HepG2 (cell line): ENCODE data around the gene MYO10. TPM values are rescaled to one million over a fixed set of nuclear protein-coding genes. Genes with fewer than 3 reads are reported as not detected.

Source experiments
- ATAC-seq: fragments of 200-7000 bp; cut with Tn5 transposase; 3 replicates; pipeline ENCODE4 v1.9.1; 2020; ENCODE audit warnings: mild to moderate bottlenecking, moderate library complexity
- BruUV-seq: library from RNA; stranded (reverse); fragments of 400-500 nt; replicated peaks from 2 replicates; lab custom pipeline; 2021; lab: Mats Ljungman, UMichigan
- CTCF ChIA-PET: fragments of 300-600 bp; formaldehyde crosslinking; extraction: SDS; loops from one replicate; lab custom pipeline; 2021; ENCODE audit warnings: low total read pairs, inconsistent platforms, low intra/inter-chr PET ratio; lab: Yijun Ruan, JAX
- POLR2A ChIA-PET: fragments of 350-600 bp; sonication (Branson Sonifier 250); formaldehyde crosslinking; loops from one replicate; lab custom pipeline; 2020; ENCODE audit warnings: antibody characterized with exemption, inconsistent platforms; lab: Yijun Ruan, JAX
- DNase-seq: peaks from one replicate; pipeline ENCODE4 v3.0.0-alpha.2; 2015; ENCODE audit warnings: low spot score
- FAIRE-seq: peaks from 3 replicates; lab custom pipeline; 2011; peaks lifted over from hg19 to GRCh38; lab: Jason Lieb, UNC
- H2AFZ ChIP-seq: one replicate; pipeline ENCODE4 v1.6.1; 2011; ENCODE audit warnings: low read length, inconsistent platforms
- H3K27ac ChIP-seq: fragments of 300-600 bp; 3 replicates; pipeline ENCODE4 v1.8.0; 2011; ENCODE audit warnings: mixed run types, mild to moderate bottlenecking, mixed read lengths, low read length, inconsistent platforms; ENCODE audit not compliant: insufficient read depth; ENCODE audit errors: extremely low read length
- H3K27me3 ChIP-seq, 2 experiments: fragments of 200-600 bp in 1 of 2; 2 replicates in 1 of 2; 3 replicates in 1 of 2; pipeline versions ENCODE4 v1.6.0 to v1.8.0; 2011; ENCODE audit warnings: low read length in 2 of 2, mild to moderate bottlenecking in 2 of 2, moderate library complexity in 2 of 2, inconsistent platforms in 1 of 2; ENCODE audit not compliant: insufficient read depth in 2 of 2, control insufficient read depth in 1 of 2
- H3K36me3 ChIP-seq, 2 experiments: fragments of 200-600 bp in 1 of 2; replicated peaks in 1 of 2; 2 replicates in 1 of 2; 3 replicates in 1 of 2; pipeline versions ENCODE4 v1.5.1 to v1.8.0; 2011; ENCODE audit warnings: low read length in 2 of 2, inconsistent platforms in 1 of 2; ENCODE audit not compliant: insufficient read depth in 2 of 2, control insufficient read depth in 1 of 2
- H3K4me1 ChIP-seq: 2 replicates; pipeline ENCODE4 v1.5.1; 2012; ENCODE audit warnings: low read length, inconsistent platforms; ENCODE audit not compliant: insufficient read depth
- H3K4me2 ChIP-seq: 2 replicates; pipeline ENCODE4 v1.6.0; 2011; ENCODE audit warnings: low read depth, low read length, inconsistent platforms
- H3K4me3 ChIP-seq, 3 experiments: fragments of 200-600 bp in 1 of 3; sonication (generic), shearing (Covaris generic) in 1 of 3; replicated peaks in 1 of 3; 2 replicates each; pipeline ENCODE4 v1.5.1; 2011 to 2016; ENCODE audit warnings: low read length in 3 of 3, inconsistent platforms in 2 of 3, low read depth in 2 of 3, mild to moderate bottlenecking in 2 of 3, control low read depth in 1 of 3, mixed read lengths in 1 of 3; ENCODE audit not compliant: insufficient read depth in 1 of 3
- H3K79me2 ChIP-seq: one replicate; pipeline ENCODE4 v1.6.1; 2011; ENCODE audit warnings: low read length, inconsistent platforms; ENCODE audit not compliant: insufficient read depth
- H3K9ac ChIP-seq: 2 replicates; pipeline ENCODE4 v1.6.0; 2011; ENCODE audit warnings: mild to moderate bottlenecking, low read depth, low read length, inconsistent platforms; ENCODE audit not compliant: insufficient read depth
- H3K9me3 ChIP-seq: 2 replicates; pipeline ENCODE4 v1.5.1; 2012; ENCODE audit warnings: mild to moderate bottlenecking, low read length
- H4K20me1 ChIP-seq: 2 replicates; pipeline ENCODE4 v1.6.0; 2011; ENCODE audit warnings: inconsistent platforms, mild to moderate bottlenecking, low read length, moderate library complexity; ENCODE audit not compliant: insufficient read depth
- CBFB ChIP-seq: sonication (generic); formaldehyde crosslinking; IDR thresholded peaks from 2 replicates; pipeline ENCODE4 v1.4.0; 2020; ENCODE audit warnings: missing genetic modification reagents
- EHMT2 ChIP-seq: fragments of 200-600 bp; sonication (generic); IDR thresholded peaks from 2 replicates; pipeline ENCODE4 v1.7.0; 2017; ENCODE audit warnings: antibody characterized with exemption, low read depth, low read length, borderline replicate concordance
- MED8 ChIP-seq: sonication (generic); formaldehyde crosslinking; IDR thresholded peaks from 2 replicates; pipeline ENCODE4 v1.8.1; 2023; ENCODE audit warnings: mild to moderate bottlenecking, missing genetic modification reagents; ENCODE audit not compliant: insufficient replicate concordance
- MZF1 ChIP-seq: sonication (generic); formaldehyde crosslinking; IDR thresholded peaks from 2 replicates; pipeline ENCODE4 v1.8.1; 2023; ENCODE audit warnings: mild to moderate bottlenecking, missing genetic modification reagents, borderline replicate concordance
- NAIF1 ChIP-seq: sonication (generic); formaldehyde crosslinking; IDR thresholded peaks from 2 replicates; pipeline ENCODE4 v1.5.0; 2020; ENCODE audit warnings: mild to moderate bottlenecking, missing genetic modification reagents, borderline replicate concordance
- SALL1 ChIP-seq: sonication (generic); formaldehyde crosslinking; IDR thresholded peaks from 2 replicates; pipeline ENCODE4 v1.8.0; 2022; ENCODE audit warnings: mild to moderate bottlenecking, missing genetic modification reagents
- STAT5B ChIP-seq: sonication (generic); formaldehyde crosslinking; IDR thresholded peaks from 2 replicates; pipeline ENCODE4 v1.4.0; 2020; ENCODE audit warnings: missing genetic modification reagents
- TCF7L2 ChIP-seq: IDR thresholded peaks from 2 replicates; pipeline ENCODE4 v1.6.1; 2011; ENCODE audit warnings: mild to moderate bottlenecking, low read depth, low read length, moderate library complexity
- XRCC5 ChIP-seq: fragments of 200-400 bp; formaldehyde crosslinking; optimal IDR thresholded peaks from 2 replicates; pipeline ENCODE3; 2017; ENCODE audit warnings: mild to moderate bottlenecking, low read length
- ZEB1 ChIP-seq: IDR thresholded peaks from 2 replicates; pipeline ENCODE4 v1.6.1; 2012; ENCODE audit warnings: mild to moderate bottlenecking, low read depth, inconsistent platforms; ENCODE audit not compliant: insufficient replicate concordance
- ZFP82 ChIP-seq: sonication (generic); formaldehyde crosslinking; IDR thresholded peaks from 2 replicates; pipeline ENCODE4 v1.5.1; 2020; ENCODE audit warnings: mild to moderate bottlenecking, missing genetic modification reagents, borderline replicate concordance
- ZMAT3 ChIP-seq: sonication (generic); formaldehyde crosslinking; conservative IDR thresholded peaks from 2 replicates; pipeline ENCODE4 v1.7.0; 2021; ENCODE audit warnings: missing genetic modification reagents
- ZMYM3 ChIP-seq: sonication (generic); formaldehyde crosslinking; IDR thresholded peaks from 2 replicates; pipeline ENCODE4 v1.5.1; 2020; ENCODE audit warnings: mild to moderate bottlenecking, missing genetic modification reagents
- ZNF326 ChIP-seq: sonication (generic); formaldehyde crosslinking; IDR thresholded peaks from 2 replicates; pipeline ENCODE4 v1.4.0; 2020; ENCODE audit warnings: missing genetic modification reagents, borderline replicate concordance
- ZNF678 ChIP-seq: sonication (generic); formaldehyde crosslinking; IDR thresholded peaks from 2 replicates; pipeline ENCODE4 v1.4.0; 2020; ENCODE audit warnings: mild to moderate bottlenecking, missing genetic modification reagents
- ZNF790 ChIP-seq: sonication (generic); formaldehyde crosslinking; IDR thresholded peaks from 2 replicates; pipeline ENCODE4 v1.8.0; 2022; ENCODE audit warnings: missing genetic modification reagents, mild to moderate bottlenecking, borderline replicate concordance
- WGBS: methylation state at CpG from one replicate; pipeline ENCODE4 v1.1.6; 2017; ENCODE audit warnings: low lambda C conversion rate; 5-methylcytosine and 5-hydroxymethylcytosine counted together
- in situ Hi-C: cut with HindIII; loops from 2 replicates; pipeline ENCODE4 v1.10.0; 2017; ENCODE audit warnings: low pct_unique_long_range_greater_than_20kb; ENCODE audit not compliant: extremely low pct_ligation_motif_present
- intact Hi-C: fragments of 100-400 bp; cut with micrococcal nuclease; formaldehyde crosslinking; loops from one replicate; pipeline ENCODE4 v1.10.0; 2022; ENCODE audit not compliant: unreplicated experiment
- polyA plus RNA-seq, 8 experiments: library from polyadenylated mRNA; depleted of rRNA in 3 of 8; stranded (reverse) in 7 of 8; unstranded in 1 of 8; fragments of >200 nt; fragmentation: Illumina TruSeq in 4 of 8; extraction: Trizol in 4 of 8; gene quantifications; 2 replicates each; pipeline versions ENCODE4 v1.2.1 to v1.2.3, GENCODE V29; 2011 to 2016; ENCODE audit warnings: low read depth in 4 of 8, missing spikeins in 1 of 8, mixed read lengths in 1 of 8; ENCODE audit not compliant: insufficient read depth in 1 of 8
- total RNA-seq, 5 experiments: library from RNA; depleted of rRNA; stranded (reverse); fragments of >200 nt; fragmentation: Illumina TruSeq; extraction: Trizol; gene quantifications; 2 replicates each; pipeline ENCODE4 v1.2.3, GENCODE V29; 2016; ENCODE audit warnings: low read depth in 1 of 5
- TF ChIP-seq, protein P1 (sequence below): sonication (generic); formaldehyde crosslinking; IDR thresholded peaks from 2 replicates; pipeline ENCODE4 v1.4.0; 2020; ENCODE audit warnings: missing genetic modification reagents, borderline replicate concordance
- TF ChIP-seq, protein P2 (sequence below): IDR thresholded peaks from 2 replicates; pipeline ENCODE4 v1.6.1; 2012; ENCODE audit warnings: low read depth, low read length, improper control_type of control experiment
- TF ChIP-seq, protein P3 (sequence below): sonication (generic); formaldehyde crosslinking; IDR thresholded peaks from 2 replicates; pipeline ENCODE4 v1.4.0; 2020; ENCODE audit warnings: missing genetic modification reagents

The MYO10 gene
- total and polyA plus RNA-seq, 2 of the 13 experiments (the other 11 are each of a cell fraction or from before 2014, with no cell fraction given): 4.5 to 14.0 TPM

DNA sequence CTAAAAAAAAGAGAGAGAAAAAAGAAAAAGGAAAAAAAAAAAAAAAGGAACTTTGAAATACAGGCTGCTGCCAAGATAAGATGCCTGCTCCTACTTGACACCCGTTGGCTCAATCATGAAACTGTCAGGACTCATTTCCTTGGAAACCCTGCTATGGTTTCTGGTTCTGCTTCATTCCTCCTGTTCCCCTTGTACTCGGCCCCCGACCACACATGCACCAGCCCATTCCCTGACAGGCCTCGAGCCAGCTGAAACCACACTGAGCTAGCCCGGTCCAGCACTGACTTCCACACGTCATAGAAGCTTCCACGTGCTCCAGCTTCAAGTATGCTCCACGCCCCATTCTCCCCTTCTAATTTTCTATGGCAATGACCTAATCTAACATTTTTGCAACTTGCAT is 93.2 kb downstream of the MYO10 start:
- no peak for ATAC-seq
- Histone ChIP-seq H3K27ac (no peak overlapping the region), H3K79me2 (no peaks in the 10 kb centered on the region), H3K4me1 (no peaks in the 10 kb centered on the region), H4K20me1 (no peaks in the 10 kb centered on the region), H3K36me3 (no peaks in the 10 kb centered on the region), H3K9me3 (no peaks in the 10 kb centered on the region), H2AFZ (no peak overlapping the region), H3K9ac (no peak overlapping the region), H3K27me3 (no peaks in the 10 kb centered on the region), H3K4me2 (no peak overlapping the region), H3K4me3 (no peak overlapping the region)
- ChIA-PET CTCF (no interaction called here), POLR2A (no interaction called here)
- no peak for DNase-seq
- WGBS: 34% methylated on average over 8 of the region's 8 CpGs
- intact Hi-C loops (no loop called here), in situ Hi-C loops (no loop called here)
- FAIRE-seq: no peak
- no TSS peak for BruUV-seq
- TF ChIP-seq CBFB (CRISPR knock-in tag) (no peak), ZNF326 (CRISPR knock-in tag) (no peak), ZEB1 (no peak), STAT5B (no peak), ZFP82 (CRISPR knock-in tag) (no peak), NAIF1 (CRISPR knock-in tag) (no peak), ZNF678 (no peak), TCF7L2 (no peak), ZMAT3 (no peak), EHMT2 (no peak), SALL1 (no peak), MZF1 (no peak), MED8 (CRISPR knock-in tag) (no peak), ZNF790 (no peak), XRCC5 (no peak), ZMYM3 (CRISPR knock-in tag) (no peak)
- TF ChIP-seq, protein P1, sequence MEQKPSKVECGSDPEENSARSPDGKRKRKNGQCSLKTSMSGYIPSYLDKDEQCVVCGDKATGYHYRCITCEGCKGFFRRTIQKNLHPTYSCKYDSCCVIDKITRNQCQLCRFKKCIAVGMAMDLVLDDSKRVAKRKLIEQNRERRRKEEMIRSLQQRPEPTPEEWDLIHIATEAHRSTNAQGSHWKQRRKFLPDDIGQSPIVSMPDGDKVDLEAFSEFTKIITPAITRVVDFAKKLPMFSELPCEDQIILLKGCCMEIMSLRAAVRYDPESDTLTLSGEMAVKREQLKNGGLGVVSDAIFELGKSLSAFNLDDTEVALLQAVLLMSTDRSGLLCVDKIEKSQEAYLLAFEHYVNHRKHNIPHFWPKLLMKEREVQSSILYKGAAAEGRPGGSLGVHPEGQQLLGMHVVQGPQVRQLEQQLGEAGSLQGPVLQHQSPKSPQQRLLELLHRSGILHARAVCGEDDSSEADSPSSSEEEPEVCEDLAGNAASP: no peak
- TF ChIP-seq, protein P2, sequence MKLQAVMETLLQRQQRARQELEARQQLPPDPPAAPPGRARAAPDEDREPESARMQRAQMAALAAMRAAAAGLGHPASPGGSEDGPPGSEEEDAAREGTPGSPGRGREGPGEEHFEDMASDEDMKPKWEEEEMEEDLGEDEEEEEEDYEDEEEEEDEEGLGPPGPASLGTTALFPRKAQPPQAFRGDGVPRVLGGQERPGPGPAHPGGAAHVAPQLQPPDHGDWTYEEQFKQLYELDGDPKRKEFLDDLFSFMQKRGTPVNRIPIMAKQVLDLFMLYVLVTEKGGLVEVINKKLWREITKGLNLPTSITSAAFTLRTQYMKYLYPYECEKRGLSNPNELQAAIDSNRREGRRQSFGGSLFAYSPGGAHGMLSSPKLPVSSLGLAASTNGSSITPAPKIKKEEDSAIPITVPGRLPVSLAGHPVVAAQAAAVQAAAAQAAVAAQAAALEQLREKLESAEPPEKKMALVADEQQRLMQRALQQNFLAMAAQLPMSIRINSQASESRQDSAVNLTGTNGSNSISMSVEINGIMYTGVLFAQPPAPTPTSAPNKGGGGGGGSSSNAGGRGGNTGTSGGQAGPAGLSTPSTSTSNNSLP: no peak
- TF ChIP-seq, protein P3, sequence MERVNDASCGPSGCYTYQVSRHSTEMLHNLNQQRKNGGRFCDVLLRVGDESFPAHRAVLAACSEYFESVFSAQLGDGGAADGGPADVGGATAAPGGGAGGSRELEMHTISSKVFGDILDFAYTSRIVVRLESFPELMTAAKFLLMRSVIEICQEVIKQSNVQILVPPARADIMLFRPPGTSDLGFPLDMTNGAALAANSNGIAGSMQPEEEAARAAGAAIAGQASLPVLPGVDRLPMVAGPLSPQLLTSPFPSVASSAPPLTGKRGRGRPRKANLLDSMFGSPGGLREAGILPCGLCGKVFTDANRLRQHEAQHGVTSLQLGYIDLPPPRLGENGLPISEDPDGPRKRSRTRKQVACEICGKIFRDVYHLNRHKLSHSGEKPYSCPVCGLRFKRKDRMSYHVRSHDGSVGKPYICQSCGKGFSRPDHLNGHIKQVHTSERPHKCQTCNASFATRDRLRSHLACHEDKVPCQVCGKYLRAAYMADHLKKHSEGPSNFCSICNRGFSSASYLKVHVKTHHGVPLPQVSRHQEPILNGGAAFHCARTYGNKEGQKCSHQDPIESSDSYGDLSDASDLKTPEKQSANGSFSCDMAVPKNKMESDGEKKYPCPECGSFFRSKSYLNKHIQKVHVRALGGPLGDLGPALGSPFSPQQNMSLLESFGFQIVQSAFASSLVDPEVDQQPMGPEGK (CRISPR knock-in tag): no peak
